ENCODE results near the gene ZNF532.

- no peak for TF ChIP-seq CTCF (IDR thresholded peaks at IDR 0.05; ENCODE audit: borderline replicate concordance, extremely low read depth, low read length, poor library complexity, severe bottlenecking)
- no peak for TF ChIP-seq EZH2 (IDR thresholded peaks at IDR 0.05; ENCODE audit: borderline replicate concordance, low read depth, low read length, severe bottlenecking)
Measured at GRCh38 chr18:58997811-58998337, 133.2 kb downstream of the ZNF532 start.

All from DND-41 (cell line).